ENCODE data around the gene CARS1.

Gene CARS1

GRCh38 chr11:3014057-3014938 lies 42.9 kb downstream of the CARS1 start:
- no peak for DNase-seq (ENCODE audit: low read depth)
- no peak overlapping the region for H3K4me3 ChIP-seq (ENCODE audit: low read length)
- no peak for TF ChIP-seq CTCF (IDR thresholded peaks at IDR 0.05; ENCODE audit: insufficient read depth, low read depth, low read length, missing control alignments)

- H3K4me3 ChIP-seq (ENCODE audit: low read length): no peak overlapping the region
- no peak for TF ChIP-seq CTCF (IDR thresholded peaks at IDR 0.05; ENCODE audit: insufficient read depth, low read depth, low read length, missing control alignments)
- no peak for DNase-seq (ENCODE audit: low read depth)
Measured at GRCh38 chr11:3011891-3012885, 45.0 kb downstream of the CARS1 start.

GRCh38 chr11:3010521-3011275 lies 46.5 kb downstream of the CARS1 start:
- DNase-seq (ENCODE audit: low read depth): no peak
- H3K4me3 ChIP-seq (ENCODE audit: low read length): no peak overlapping the region
- no peak for TF ChIP-seq CTCF (IDR thresholded peaks at IDR 0.05; ENCODE audit: insufficient read depth, low read depth, low read length, missing control alignments)

- no peak overlapping the region for H3K4me3 ChIP-seq (ENCODE audit: low read length)
- no peak for TF ChIP-seq CTCF (IDR thresholded peaks at IDR 0.05; ENCODE audit: insufficient read depth, low read depth, low read length, missing control alignments)
- DNase-seq (ENCODE audit: low read depth): no peak
Measured at GRCh38 chr11:3010004-3010403, 47.2 kb downstream of the CARS1 start.

- no peak for TF ChIP-seq CTCF (IDR thresholded peaks at IDR 0.05; ENCODE audit: insufficient read depth, low read depth, low read length, missing control alignments)
- no peak overlapping the region for H3K4me3 ChIP-seq (ENCODE audit: low read length)
Measured at GRCh38 chr11:3009481-3009880, 47.7 kb downstream of the CARS1 start.

GRCh38 chr11:3008746-3009336 lies 48.4 kb downstream of the CARS1 start:
- no peak for DNase-seq (ENCODE audit: low read depth)
- no peak for TF ChIP-seq CTCF (IDR thresholded peaks at IDR 0.05; ENCODE audit: insufficient read depth, low read depth, low read length, missing control alignments)
- no peak overlapping the region for H3K4me3 ChIP-seq (ENCODE audit: low read length)

More at GRCh38 chr11:3009481-3009880, 47.7 kb downstream of the CARS1 start:
- no peak for DNase-seq (ENCODE audit: low read depth)

Measured in epithelial cell of esophagus (primary cell).